NB4 (cell line): Measurements from ENCODE around the gene PRKG1.

Experiments used
- DNase-seq: peaks from one replicate; pipeline ENCODE4 v3.0.0; 2010; ENCODE audit warnings: low read depth
- H3K4me3 ChIP-seq: one replicate; pipeline ENCODE4 v1.5.1; 2011; ENCODE audit warnings: mild to moderate bottlenecking, low read depth, low read length, moderate library complexity
- MYC ChIP-seq: IDR thresholded peaks from 2 replicates; pipeline ENCODE4 v1.6.1; 2011; ENCODE audit warnings: low read depth, low read length
- POLR2A ChIP-seq: IDR thresholded peaks from 2 replicates; pipeline ENCODE4 v1.6.1; 2011; ENCODE audit warnings: mild to moderate bottlenecking; ENCODE audit not compliant: insufficient read length; ENCODE audit errors: extremely low read depth
- TF ChIP-seq, protein P1 (sequence below): IDR thresholded peaks from one replicate; pipeline ENCODE4 v1.5.1; 2012; ENCODE audit warnings: low read depth, low read length
- TF ChIP-seq, protein P2 (sequence below): IDR thresholded peaks from 2 replicates; pipeline ENCODE4 v1.6.1; 2011; ENCODE audit warnings: low read depth, low read length

Gene PRKG1

DNA sequence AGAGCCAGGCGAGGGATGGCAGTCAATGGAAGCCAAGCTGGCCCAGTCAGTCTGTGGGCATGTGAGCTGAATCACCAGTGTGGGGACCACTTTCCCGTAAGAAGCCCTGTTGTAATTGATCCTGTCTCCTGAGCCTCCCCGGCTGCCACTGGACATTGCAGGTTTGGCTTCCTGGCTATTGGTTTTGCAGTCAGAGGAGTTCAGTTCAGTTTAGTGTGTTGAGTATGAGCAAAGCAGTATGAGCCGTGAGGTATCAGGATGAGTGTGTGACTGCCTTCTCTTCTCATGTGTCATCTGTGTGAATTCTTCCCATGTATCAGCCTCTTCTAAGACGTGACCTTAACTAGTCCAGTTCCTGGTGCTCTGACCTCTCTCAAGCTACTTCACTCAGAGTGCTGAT is 227.4 kb downstream of the PRKG1 start:
- TF ChIP-seq MYC, result no peak
- no peak for DNase-seq
- H3K4me3 ChIP-seq, result no peak overlapping the region

DNA sequence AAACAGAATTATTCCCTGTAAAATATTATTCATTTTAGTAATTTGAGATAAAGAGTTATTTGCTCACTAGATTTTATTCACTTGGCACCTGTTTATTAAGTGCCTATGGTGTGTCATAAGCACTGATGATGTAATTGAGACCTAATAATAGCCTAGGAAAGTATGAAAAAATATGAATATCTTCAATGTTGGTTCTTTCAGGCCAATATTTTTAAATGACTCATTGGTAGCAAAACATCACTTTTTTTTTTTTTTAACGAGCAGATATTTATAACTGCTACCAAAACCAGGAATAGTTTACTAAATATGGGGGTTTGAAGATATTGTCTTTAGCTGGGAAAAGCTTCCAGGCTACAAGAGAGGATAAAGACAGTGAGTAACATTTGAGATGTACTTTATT is 228.0 kb downstream of the PRKG1 start:
- no peak overlapping the region for H3K4me3 ChIP-seq
- TF ChIP-seq MYC (no peak), POLR2A (no peak)
- TF ChIP-seq, protein P1, sequence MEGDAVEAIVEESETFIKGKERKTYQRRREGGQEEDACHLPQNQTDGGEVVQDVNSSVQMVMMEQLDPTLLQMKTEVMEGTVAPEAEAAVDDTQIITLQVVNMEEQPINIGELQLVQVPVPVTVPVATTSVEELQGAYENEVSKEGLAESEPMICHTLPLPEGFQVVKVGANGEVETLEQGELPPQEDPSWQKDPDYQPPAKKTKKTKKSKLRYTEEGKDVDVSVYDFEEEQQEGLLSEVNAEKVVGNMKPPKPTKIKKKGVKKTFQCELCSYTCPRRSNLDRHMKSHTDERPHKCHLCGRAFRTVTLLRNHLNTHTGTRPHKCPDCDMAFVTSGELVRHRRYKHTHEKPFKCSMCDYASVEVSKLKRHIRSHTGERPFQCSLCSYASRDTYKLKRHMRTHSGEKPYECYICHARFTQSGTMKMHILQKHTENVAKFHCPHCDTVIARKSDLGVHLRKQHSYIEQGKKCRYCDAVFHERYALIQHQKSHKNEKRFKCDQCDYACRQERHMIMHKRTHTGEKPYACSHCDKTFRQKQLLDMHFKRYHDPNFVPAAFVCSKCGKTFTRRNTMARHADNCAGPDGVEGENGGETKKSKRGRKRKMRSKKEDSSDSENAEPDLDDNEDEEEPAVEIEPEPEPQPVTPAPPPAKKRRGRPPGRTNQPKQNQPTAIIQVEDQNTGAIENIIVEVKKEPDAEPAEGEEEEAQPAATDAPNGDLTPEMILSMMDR, result no peak
- TF ChIP-seq, protein P2, sequence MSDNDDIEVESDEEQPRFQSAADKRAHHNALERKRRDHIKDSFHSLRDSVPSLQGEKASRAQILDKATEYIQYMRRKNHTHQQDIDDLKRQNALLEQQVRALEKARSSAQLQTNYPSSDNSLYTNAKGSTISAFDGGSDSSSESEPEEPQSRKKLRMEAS, result no peak
- no peak for DNase-seq

DNA sequence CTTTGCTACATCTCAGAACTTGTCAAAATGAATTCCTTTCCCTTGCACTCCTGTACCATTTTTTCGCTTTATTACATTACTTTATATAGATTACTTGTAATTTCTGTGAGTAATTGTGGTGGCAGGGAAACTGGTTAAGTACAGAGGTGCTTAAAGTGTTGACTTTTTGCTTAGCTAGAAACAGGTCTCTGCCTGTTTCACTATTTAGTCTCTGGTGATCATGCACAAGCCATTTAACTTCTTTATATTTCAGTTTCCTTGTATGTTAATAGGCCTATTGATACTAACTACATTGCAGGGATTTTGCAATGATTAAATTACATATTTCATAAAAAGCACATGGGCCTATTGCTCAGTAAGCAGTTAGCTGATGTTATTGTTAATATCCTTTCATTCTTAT is 233.8 kb downstream of the PRKG1 start:
- no peak for TF ChIP-seq POLR2A
- TF ChIP-seq, protein P2, result no peak
- no peak for TF ChIP-seq MYC
- TF ChIP-seq, protein P1, result no peak
- H3K4me3 ChIP-seq, result no peak overlapping the region
- no peak for DNase-seq

DNA sequence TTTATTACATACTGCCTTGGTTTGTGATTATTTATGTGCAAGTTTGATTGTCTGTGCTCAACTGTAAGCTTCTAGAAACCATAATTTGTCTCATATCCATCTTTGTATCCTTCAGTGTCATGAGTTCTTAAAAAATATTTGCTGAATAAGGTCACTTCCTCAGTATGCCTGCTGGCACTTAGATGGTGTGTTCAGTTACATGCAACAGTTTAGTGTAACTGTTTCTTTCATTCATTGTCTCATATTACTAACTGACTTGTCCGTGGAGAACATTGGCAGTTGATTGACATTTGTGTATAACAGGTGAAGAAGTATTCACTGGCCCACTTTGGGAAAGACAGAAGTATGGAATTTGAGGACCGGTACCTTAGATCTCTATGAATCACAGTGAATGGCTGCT is 236.9 kb downstream of the PRKG1 start:
- no peak for DNase-seq
- no peak overlapping the region for H3K4me3 ChIP-seq
- TF ChIP-seq POLR2A, result no peak
- TF ChIP-seq, protein P1, result no peak
- TF ChIP-seq, protein P2, result no peak

DNA sequence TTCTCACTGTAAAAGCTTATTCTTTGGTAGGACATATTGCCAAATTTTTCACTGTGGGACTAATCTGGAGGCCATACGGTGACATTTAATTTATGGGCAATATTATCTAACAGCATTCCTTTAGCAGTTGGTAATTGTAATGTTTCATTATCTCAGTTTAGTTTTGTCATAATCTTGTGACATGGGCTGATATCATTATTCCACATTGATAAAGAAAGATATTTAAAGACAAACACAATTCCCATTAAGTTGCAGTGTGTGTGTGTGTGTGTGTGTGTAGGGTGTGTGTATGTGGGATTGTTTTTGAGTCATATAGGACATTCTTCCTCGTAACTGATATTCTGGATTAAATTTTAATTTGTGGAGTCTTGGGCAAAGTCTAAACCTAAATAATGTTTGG is 238.5 kb downstream of the PRKG1 start:
- TF ChIP-seq, protein P2, result no peak
- TF ChIP-seq MYC, result no peak
- TF ChIP-seq, protein P1, result no peak
- no peak for TF ChIP-seq POLR2A
- DNase-seq, result no peak
- H3K4me3 ChIP-seq, result no peak overlapping the region

DNA sequence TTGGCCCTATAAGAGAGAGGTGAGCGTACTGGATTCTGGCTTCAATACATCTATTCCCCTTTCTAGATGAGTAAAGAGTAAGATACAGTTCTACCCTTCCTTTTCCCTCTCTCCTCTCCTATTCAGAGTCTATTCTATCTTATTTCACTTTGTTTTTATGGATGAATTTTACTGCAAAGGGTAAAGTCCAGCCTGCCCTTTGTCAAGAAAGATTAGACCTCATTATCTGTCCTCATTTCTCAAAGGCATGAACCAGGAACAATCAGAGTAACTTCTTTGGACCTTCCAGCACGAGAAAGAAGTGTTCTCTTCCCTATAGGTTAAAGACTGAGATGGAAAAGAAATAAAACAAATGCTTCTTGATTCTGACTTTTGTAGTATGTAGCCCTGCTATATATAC is 239.0 kb downstream of the PRKG1 start:
- TF ChIP-seq POLR2A (no peak), MYC (no peak)
- TF ChIP-seq, protein P1, result no peak
- TF ChIP-seq, protein P2, result no peak
- no peak overlapping the region for H3K4me3 ChIP-seq
- DNase-seq, result no peak
